Activated effector memory CD4-positive, alpha-beta T cell treated with anti-CD3 and anti-CD28 coated beads, Interleukin-2, amount 50 U/mL, for 16 hours (primary cell): ENCODE data around the gene LTBP1.

Experiments
- DNase-seq: peaks from one replicate; pipeline ENCODE4 v3.0.0-alpha.2; 2020

The LTBP1 gene

GRCh38 chr2:33011941-33012340 lies 65.2 kb downstream of the LTBP1 start:
- DNase-seq: no peak

GRCh38 chr2:33013684-33014110 lies 66.9 kb downstream of the LTBP1 start:
- DNase-seq: no peak

- no peak for DNase-seq
Observed at GRCh38 chr2:33014268-33014667, 67.5 kb downstream of the LTBP1 start.

GRCh38 chr2:33015421-33016142 lies 68.8 kb downstream of the LTBP1 start:
- DNase-seq: no peak

GRCh38 chr2:33018271-33018670 lies 71.5 kb downstream of the LTBP1 start:
- DNase-seq: no peak

- no peak for DNase-seq
Observed at GRCh38 chr2:33019796-33020195, 73.0 kb downstream of the LTBP1 start.

GRCh38 chr2:33020883-33021282 lies 74.1 kb downstream of the LTBP1 start:
- no peak for DNase-seq

- no peak for DNase-seq
Observed at GRCh38 chr2:33021542-33022227, 74.9 kb downstream of the LTBP1 start.

- no peak for DNase-seq
Observed at GRCh38 chr2:33022395-33022985, 75.7 kb downstream of the LTBP1 start.

GRCh38 chr2:33022989-33023727 lies 76.4 kb downstream of the LTBP1 start:
- DNase-seq: no peak

- DNase-seq: no peak
Observed at GRCh38 chr2:33023728-33024500, 77.2 kb downstream of the LTBP1 start.

- no peak for DNase-seq
Observed at GRCh38 chr2:33024758-33025157, 78.0 kb downstream of the LTBP1 start.

- no peak for DNase-seq
Observed at GRCh38 chr2:33029459-33029858, 82.7 kb downstream of the LTBP1 start.

GRCh38 chr2:33029926-33030325 lies 83.2 kb downstream of the LTBP1 start:
- DNase-seq: no peak

GRCh38 chr2:33030326-33030725 lies 83.6 kb downstream of the LTBP1 start:
- no peak for DNase-seq

- DNase-seq: no peak
Observed at GRCh38 chr2:33032245-33032644, 85.5 kb downstream of the LTBP1 start.

- DNase-seq: no peak
Observed at GRCh38 chr2:33033606-33034081, 86.9 kb downstream of the LTBP1 start.

GRCh38 chr2:33034784-33035183 lies 88.0 kb downstream of the LTBP1 start:
- no peak for DNase-seq

GRCh38 chr2:33038230-33038629 lies 91.5 kb downstream of the LTBP1 start:
- DNase-seq: no peak

GRCh38 chr2:33038799-33039198 lies 92.0 kb downstream of the LTBP1 start:
- DNase-seq: no peak

- DNase-seq: no peak
Observed at GRCh38 chr2:33040541-33040940, 93.8 kb downstream of the LTBP1 start.

- no peak for DNase-seq
Observed at GRCh38 chr2:33042265-33042664, 95.5 kb downstream of the LTBP1 start.

- DNase-seq: no peak
Observed at GRCh38 chr2:33042819-33043218, 96.1 kb downstream of the LTBP1 start.
